CD4-positive, alpha-beta memory T cell (primary cell): ENCODE data around the gene CCNJL. TPM values are rescaled to one million over a fixed set of nuclear protein-coding genes. Genes with fewer than 3 reads are reported as not detected.
A peak's percentile ranks its signal among the peaks of the same experiment; 100 is the strongest.

Experiments
- CTCF ChIA-PET: fragments of 350-600 bp; sonication (Branson Sonifier 250); formaldehyde crosslinking; loops from one replicate; lab custom pipeline; 2021; ENCODE audit warnings: inconsistent platforms; ENCODE audit not compliant: partially characterized antibody; lab: Charles Lee
- POLR2A ChIA-PET: fragments of 350-600 bp; sonication (Branson Sonifier 250); formaldehyde crosslinking; loops from one replicate; lab custom pipeline; 2021; ENCODE audit not compliant: partially characterized antibody; lab: Charles Lee
- DNase-seq, 5 donors: peaks; one replicate each; pipeline versions ENCODE4 v3.0.0 to v3.0.0-alpha.2; 2020 to 2022; ENCODE audit warnings: mixed read lengths in 1 of 5
- H3K27ac ChIP-seq: one replicate; pipeline ENCODE4 v1.7.0; 2013; ENCODE audit warnings: low read depth, low read length
- H3K27me3 ChIP-seq: 2 replicates; pipeline ENCODE4 v1.7.0; 2013; ENCODE audit warnings: mild to moderate bottlenecking, low read length, moderate library complexity; ENCODE audit not compliant: insufficient read depth
- H3K36me3 ChIP-seq: 2 replicates; pipeline ENCODE4 v1.7.0; 2013; ENCODE audit warnings: mild to moderate bottlenecking, low read length, moderate library complexity; ENCODE audit not compliant: insufficient read depth
- H3K4me1 ChIP-seq: 2 replicates; pipeline ENCODE4 v1.7.0; 2013; ENCODE audit warnings: mild to moderate bottlenecking, low read length, moderate library complexity; ENCODE audit not compliant: insufficient read depth
- H3K4me3 ChIP-seq, 2 donors: one replicate each; pipeline ENCODE4 v1.7.0; 2013; ENCODE audit warnings: low read length in 2 of 2, mild to moderate bottlenecking in 1 of 2
- H3K9me3 ChIP-seq, 2 donors: one replicate each; pipeline ENCODE4 v1.7.0; 2013; ENCODE audit warnings: low read length in 2 of 2, control low read depth in 1 of 2; ENCODE audit not compliant: control insufficient read depth in 1 of 2
- H3K27ac Mint-ChIP-seq, 7 donors: one replicate each; pipeline ENCODE4 v1.8.0; 2020 to 2021; ENCODE audit warnings: mixed read lengths in 7 of 7, mild to moderate bottlenecking in 6 of 7, inconsistent platforms in 3 of 7, moderate library complexity in 3 of 7
- H3K27me3 Mint-ChIP-seq, 2 donors: one replicate each; pipeline ENCODE4 v1.8.0; 2020 to 2021; ENCODE audit warnings: mixed read lengths in 2 of 2
- H3K36me3 Mint-ChIP-seq, 2 donors: one replicate each; pipeline ENCODE4 v1.8.0; 2020 to 2021; ENCODE audit warnings: mixed read lengths in 2 of 2, inconsistent platforms in 1 of 2, mild to moderate bottlenecking in 1 of 2
- H3K4me1 Mint-ChIP-seq, 4 donors: one replicate each; pipeline ENCODE4 v1.8.0; 2020 to 2021; ENCODE audit warnings: mixed read lengths in 4 of 4, mild to moderate bottlenecking in 1 of 4
- H3K4me3 Mint-ChIP-seq, 8 donors: one replicate each; pipeline ENCODE4 v1.8.0; 2020 to 2021; ENCODE audit warnings: mixed read lengths in 8 of 8, mild to moderate bottlenecking in 7 of 8, moderate library complexity in 6 of 8, inconsistent platforms in 3 of 8
- H3K9me3 Mint-ChIP-seq, 8 donors: one replicate each; pipeline ENCODE4 v1.8.0; 2020 to 2021; ENCODE audit warnings: mixed read lengths in 8 of 8, mild to moderate bottlenecking in 5 of 8, inconsistent platforms in 3 of 8, moderate library complexity in 1 of 8
- intact Hi-C: fragments of 100-400 bp; cut with micrococcal nuclease; formaldehyde crosslinking; loops from one replicate; pipeline ENCODE4 v1.15.1; 2023
- polyA plus RNA-seq, 2 donors: library from polyadenylated mRNA; unstranded; fragments of 300-500 nt; fragmentation: Illumina TruSeq; gene quantifications; one replicate each; pipeline ENCODE4 v1.2.3, GENCODE V29; 2021
- total RNA-seq, 2 experiments: library from RNA; stranded (reverse); gene quantifications; one replicate each; pipeline ENCODE4 v1.2.3, GENCODE V29; 2021

Gene CCNJL
- total and polyA plus RNA-seq, 4 experiments from 2014 or later = not detected

DNA sequence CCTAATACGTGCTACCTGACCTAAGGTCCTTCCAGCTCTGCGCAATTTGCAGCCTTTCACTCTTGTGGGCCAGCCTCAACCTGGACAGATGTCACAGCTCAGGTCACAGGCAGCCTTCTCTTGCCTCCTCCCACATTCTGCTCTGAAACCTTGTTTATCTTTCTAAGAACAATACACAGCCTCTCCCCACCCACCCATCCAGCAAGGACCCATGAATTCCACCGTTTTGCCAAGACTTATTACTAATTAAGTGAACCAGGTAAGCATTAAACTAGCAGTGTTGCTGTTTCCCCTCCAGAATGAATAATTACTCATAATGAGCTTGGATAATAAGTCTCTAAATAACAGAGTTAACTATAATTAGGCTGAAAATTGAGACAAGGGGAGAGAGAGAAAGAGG, 72.0 kb downstream of the CCNJL start:
- no peak overlapping the region for H3K27ac Mint-ChIP-seq
- ChIA-PET POLR2A (no interaction called here), CTCF (no interaction called here)
- H3K4me3 ChIP-seq = no peak overlapping the region
- H3K27me3 ChIP-seq = no peaks in the 10 kb centered on the region
- DNase-seq = no peak
- H3K36me3 Mint-ChIP-seq = no peaks in the 10 kb centered on the region
- peaks cover 4 to 8% of the 10 kb centered on the region in 2 donors for H3K27me3 Mint-ChIP-seq
- H3K27ac ChIP-seq = no peak overlapping the region
- H3K9me3 ChIP-seq = no peaks in the 10 kb centered on the region
- H3K36me3 ChIP-seq = no peaks in the 10 kb centered on the region
- H3K9me3 Mint-ChIP-seq = no peaks in the 10 kb centered on the region
- H3K4me1 ChIP-seq = no peaks in the 10 kb centered on the region
- intact Hi-C loops = no loop called here
- H3K4me1 Mint-ChIP-seq = no peaks in the 10 kb centered on the region
- H3K4me3 Mint-ChIP-seq = no peak overlapping the region

GRCh38 chr5:160237571-160238093, 74.7 kb downstream of the CCNJL start:
- Histone ChIP-seq H3K4me1 (no peaks in the 10 kb centered on the region), H3K27me3 (no peaks in the 10 kb centered on the region), H3K27ac (no peak overlapping the region), H3K9me3 (no peaks in the 10 kb centered on the region), H3K36me3 (no peaks in the 10 kb centered on the region), H3K4me3 (no peak overlapping the region)
- Mint-ChIP-seq H3K4me3 (no peak overlapping the region), H3K36me3 (no peaks in the 10 kb centered on the region), H3K4me1 (no peaks in the 10 kb centered on the region), H3K27me3 (peaks cover 4 to 7% of the 10 kb centered on the region in 2 donors), H3K27ac (no peak overlapping the region), H3K9me3 (no peaks in the 10 kb centered on the region)
- POLR2A ChIA-PET = no interaction called here
- DNase-seq = no peak
- CTCF ChIA-PET = no interaction called here
- intact Hi-C loops = no loop called here

GRCh38 chr5:160235731-160236130, 76.6 kb downstream of the CCNJL start:
- Mint-ChIP-seq H3K9me3 (no peaks in the 10 kb centered on the region), H3K27ac (no peak overlapping the region), H3K27me3 (peaks cover 4 to 6% of the 10 kb centered on the region in 2 donors), H3K36me3 (no peaks in the 10 kb centered on the region), H3K4me1 (no peaks in the 10 kb centered on the region), H3K4me3 (no peak overlapping the region)
- no peak overlapping the region for H3K27ac ChIP-seq
- H3K36me3 ChIP-seq = no peaks in the 10 kb centered on the region
- DNase-seq = no peak
- intact Hi-C loops = no loop called here
- no peak overlapping the region for H3K4me3 ChIP-seq
- H3K9me3 ChIP-seq = no peaks in the 10 kb centered on the region
- CTCF ChIA-PET = no interaction called here
- POLR2A ChIA-PET = no interaction called here
- H3K27me3 ChIP-seq = no peaks in the 10 kb centered on the region
- H3K4me1 ChIP-seq = no peaks in the 10 kb centered on the region

DNA sequence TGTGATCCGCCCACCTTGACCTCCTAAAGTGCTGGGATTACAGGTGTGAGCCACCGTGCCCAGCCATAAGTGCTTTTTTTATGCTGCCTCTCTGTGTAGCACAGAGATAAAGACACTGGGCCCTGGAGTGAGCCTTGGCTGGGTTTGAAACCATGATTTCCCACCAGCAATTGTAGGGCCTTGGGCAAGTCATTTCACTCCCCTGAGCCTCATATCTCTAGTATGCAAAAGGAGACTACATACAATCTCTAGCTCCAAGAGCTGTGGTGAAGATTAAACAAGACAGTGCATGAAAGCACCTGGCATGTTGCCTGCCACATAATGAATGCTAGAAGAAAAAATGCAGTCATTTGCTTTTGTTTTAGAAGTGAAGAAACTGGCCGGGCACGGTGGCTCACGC, 79.1 kb downstream of the CCNJL start:
- Histone ChIP-seq H3K4me3 (no peak overlapping the region), H3K27ac (no peak overlapping the region), H3K27me3 (no peaks in the 10 kb centered on the region), H3K9me3 (no peaks in the 10 kb centered on the region), H3K36me3 (no peaks in the 10 kb centered on the region), H3K4me1 (no peaks in the 10 kb centered on the region)
- H3K9me3 Mint-ChIP-seq = no peaks in the 10 kb centered on the region
- H3K4me3 Mint-ChIP-seq = no peak overlapping the region
- CTCF ChIA-PET = no interaction called here
- H3K36me3 Mint-ChIP-seq = no peaks in the 10 kb centered on the region
- intact Hi-C loops = no loop called here
- H3K27ac Mint-ChIP-seq = no peak overlapping the region
- H3K27me3 Mint-ChIP-seq = peaks cover 0 to 2% of the 10 kb centered on the region in 2 donors
- POLR2A ChIA-PET = no interaction called here
- DNase-seq = no peak
- H3K4me1 Mint-ChIP-seq = no peaks in the 10 kb centered on the region

DNA sequence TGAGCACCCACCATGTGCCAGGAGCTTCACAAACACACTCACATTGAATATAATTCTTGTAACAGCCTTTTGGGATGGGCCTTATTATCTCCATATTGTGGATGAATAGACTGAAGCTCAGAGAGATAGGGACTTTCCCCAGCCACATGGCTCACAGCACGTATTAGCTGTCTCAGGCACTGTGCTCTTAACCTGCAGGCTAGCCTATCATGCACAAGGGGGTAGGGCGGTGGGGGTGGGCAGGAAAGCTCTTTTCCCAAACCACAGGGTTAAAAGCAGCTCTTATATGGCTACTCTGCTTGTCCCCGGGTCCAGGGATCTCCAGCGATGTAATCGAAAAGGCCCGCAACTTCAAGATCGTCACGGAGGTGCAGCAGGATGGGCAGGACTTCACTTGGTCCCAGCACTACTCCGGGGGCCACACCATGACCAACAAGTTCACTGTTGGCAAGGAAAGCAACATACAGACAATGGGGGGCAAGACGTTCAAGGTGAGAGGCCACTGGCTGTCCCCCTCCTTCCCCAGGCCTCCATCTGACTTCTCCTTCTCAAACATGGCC, 80.5 kb downstream of the CCNJL start:
- Mint-ChIP-seq H3K27ac (no peak overlapping the region), H3K4me1 (no peaks in the 10 kb centered on the region), H3K9me3 (no peaks in the 10 kb centered on the region), H3K4me3 (no peak overlapping the region), H3K36me3 (no peaks in the 10 kb centered on the region), H3K27me3 (peaks cover 0 to 2% of the 10 kb centered on the region in 2 donors)
- ChIA-PET POLR2A (no interaction called here), CTCF (interaction anchor here (0.7 kb wide), 1 partner anchor 37 kb away, joined by 3 read pairs; no protein-coding TSS in a partner anchor)
- DNase-seq = no peak
- no peaks in the 10 kb centered on the region for H3K36me3 ChIP-seq
- no peaks in the 10 kb centered on the region for H3K9me3 ChIP-seq
- no peak overlapping the region for H3K27ac ChIP-seq
- no peaks in the 10 kb centered on the region for H3K4me1 ChIP-seq
- no peaks in the 10 kb centered on the region for H3K27me3 ChIP-seq
- no peak overlapping the region for H3K4me3 ChIP-seq
- intact Hi-C loops = no loop called here

GRCh38 chr5:160230686-160231527, 81.5 kb downstream of the CCNJL start:
- Histone ChIP-seq H3K27me3 (no peaks in the 10 kb centered on the region), H3K4me1 (no peaks in the 10 kb centered on the region), H3K36me3 (no peaks in the 10 kb centered on the region), H3K4me3 (no peak overlapping the region), H3K27ac (no peak overlapping the region), H3K9me3 (no peaks in the 10 kb centered on the region)
- Mint-ChIP-seq H3K27me3 (peaks cover 0 to 2% of the 10 kb centered on the region in 2 donors), H3K4me1 (no peaks in the 10 kb centered on the region), H3K27ac (no peak overlapping the region), H3K9me3 (no peaks in the 10 kb centered on the region), H3K36me3 (no peaks in the 10 kb centered on the region), H3K4me3 (no peak overlapping the region)
- ChIA-PET POLR2A (no interaction called here), CTCF (interaction anchor here (0.7 kb wide), 1 partner anchor 36 kb away, joined by 3 read pairs; no protein-coding TSS in a partner anchor)
- intact Hi-C loops = no loop called here
- no peak for DNase-seq

- H3K4me1 ChIP-seq = no peaks in the 10 kb centered on the region
Measured at GRCh38 chr5:160229190-160229742, 83.1 kb downstream of the CCNJL start, which contains the start of gene FABP6. TSS of gene FABP6 (plus strand) at chr5:160229506. CDS start at chr5:160229558, 52 bp downstream.

More at GRCh38 chr5:160229190-160229742, 83.1 kb downstream of the CCNJL start, which contains the start of gene FABP6:
- Histone ChIP-seq H3K27ac (no peak within 1 kb of the TSS), H3K36me3 (no peaks in the 10 kb centered on the region), H3K4me3 (no peak within 1 kb of the TSS), H3K9me3 (no peaks in the 10 kb centered on the region), H3K27me3 (no peaks in the 10 kb centered on the region)
- CTCF ChIA-PET = no interaction called here
- intact Hi-C loops = no loop called here
- Mint-ChIP-seq H3K27ac (no peak within 1 kb of the TSS), H3K4me3 (peak within 1 kb of the TSS in 2 of 8 donors; percentile 20 to 43), H3K9me3 (no peaks in the 10 kb centered on the region), H3K36me3 (no peaks in the 10 kb centered on the region), H3K27me3 (no peaks in the 10 kb centered on the region), H3K4me1 (no peaks in the 10 kb centered on the region)
- POLR2A ChIA-PET = no interaction called here
- no peak for DNase-seq
